AG08395 (cell line): ENCODE measurements around the gene ITIH5.
"Not testable (repeated sequence)": the region's sequence is repeated elsewhere in the genome, so short reads cannot be mapped to it uniquely, and the experiment has no call there.

Experiments used
- DNase-seq: peaks from one replicate; pipeline ENCODE4 v3.0.0; 2012; ENCODE audit warnings: mixed read lengths, low spot score

ITIH5 gene

DNA sequence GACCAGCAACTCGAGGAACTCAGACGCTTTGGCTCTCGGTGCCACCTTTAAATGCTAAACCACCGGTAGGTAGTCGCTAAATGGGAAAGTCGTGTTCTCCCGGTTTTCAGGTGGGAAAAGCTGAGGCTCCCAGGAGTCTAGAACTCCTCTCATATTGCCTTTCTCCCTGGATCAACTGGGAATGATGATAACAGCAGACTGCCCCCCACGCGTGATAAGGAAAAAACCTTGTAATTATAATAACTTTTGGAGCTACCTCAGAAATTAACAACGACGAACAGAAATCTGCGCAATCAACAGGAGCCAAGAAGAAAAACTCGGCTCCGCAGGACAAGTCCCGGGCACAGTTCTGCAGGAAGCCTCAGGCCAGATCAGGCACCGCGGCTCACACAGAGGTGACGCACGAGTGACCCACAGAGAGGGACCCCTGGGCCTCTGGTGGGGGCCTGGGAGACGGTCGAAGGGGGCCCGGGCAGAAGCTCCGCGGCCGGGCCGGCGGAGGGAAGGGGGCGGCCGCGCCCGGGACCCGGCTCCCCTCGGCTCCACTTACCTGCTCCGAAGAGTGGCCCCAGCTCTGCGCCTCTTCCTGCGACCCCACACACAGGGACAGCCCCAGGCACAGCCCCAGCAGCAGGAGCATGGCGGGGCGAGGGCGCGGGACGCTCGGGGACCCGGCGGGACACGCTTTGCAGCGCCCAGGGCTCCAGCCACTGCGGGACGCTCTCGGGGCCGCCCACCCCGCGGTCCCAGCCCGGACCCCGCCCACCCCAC is at the start of gene ITIH5:
Gene ITIH5 (minus strand): TSS at position 714 of the 771 bp plus-strand sequence. CDS start 74 bp downstream, at position 640.
- no peak for DNase-seq

DNA sequence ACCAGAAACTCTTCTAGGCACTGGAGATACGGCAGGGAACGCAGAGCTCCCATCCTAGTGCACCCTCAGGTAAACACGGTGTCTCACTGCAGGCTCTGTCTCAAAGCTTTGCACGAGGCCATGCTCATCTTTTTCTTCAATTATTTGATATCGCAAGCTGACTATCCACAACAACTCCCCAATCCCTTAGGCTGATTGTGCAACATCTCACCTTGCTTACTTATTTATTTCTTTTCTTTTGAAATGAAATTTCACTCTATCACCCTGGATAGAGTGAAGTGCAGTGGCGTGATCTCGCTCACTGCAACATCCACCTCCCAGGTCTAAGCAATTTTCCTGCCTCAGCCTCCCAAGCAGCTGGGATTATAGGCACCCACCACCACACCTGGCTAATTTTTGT is 48.7 kb upstream of the ITIH5 start:
- no peak for DNase-seq

DNA sequence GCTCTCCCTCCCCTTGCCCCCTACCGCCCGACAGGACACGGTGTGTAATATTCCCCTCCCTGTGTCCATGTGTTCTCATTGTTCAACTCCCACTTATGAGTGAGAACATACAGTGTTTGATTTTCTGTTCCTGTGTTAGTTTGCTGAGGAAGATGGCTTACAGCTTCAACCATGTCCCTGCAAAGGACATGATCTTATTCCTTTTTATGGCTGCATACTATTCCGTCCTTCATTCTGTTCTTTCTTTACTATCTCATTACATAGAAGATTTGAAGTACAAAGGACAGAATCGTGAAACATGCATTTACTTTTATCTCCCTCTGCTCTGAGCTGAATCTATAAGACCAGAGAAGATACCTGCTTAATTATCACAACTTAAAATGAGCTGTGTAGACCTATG is 44.3 kb upstream of the ITIH5 start:
- not testable (repeated sequence) for DNase-seq

DNA sequence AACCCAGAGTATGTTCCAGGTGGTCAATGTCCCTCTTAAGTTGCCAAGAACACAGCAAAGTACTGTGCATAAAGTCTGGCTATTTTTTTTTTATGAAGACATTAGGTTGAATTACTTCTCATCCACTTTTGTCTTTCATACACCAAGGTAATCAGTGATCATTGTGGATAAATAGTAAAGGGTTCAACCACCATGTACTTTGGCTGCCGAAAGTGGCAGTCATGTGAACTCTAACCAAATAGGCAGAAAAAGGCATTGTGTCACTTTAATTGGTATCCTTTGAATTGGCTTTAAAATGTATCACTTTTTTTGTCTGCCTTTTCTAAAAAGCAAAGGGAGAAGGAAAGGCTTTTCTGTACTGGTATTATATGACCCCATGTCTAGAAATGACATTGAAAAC is 43.7 kb upstream of the ITIH5 start:
- DNase-seq: no peak

DNA sequence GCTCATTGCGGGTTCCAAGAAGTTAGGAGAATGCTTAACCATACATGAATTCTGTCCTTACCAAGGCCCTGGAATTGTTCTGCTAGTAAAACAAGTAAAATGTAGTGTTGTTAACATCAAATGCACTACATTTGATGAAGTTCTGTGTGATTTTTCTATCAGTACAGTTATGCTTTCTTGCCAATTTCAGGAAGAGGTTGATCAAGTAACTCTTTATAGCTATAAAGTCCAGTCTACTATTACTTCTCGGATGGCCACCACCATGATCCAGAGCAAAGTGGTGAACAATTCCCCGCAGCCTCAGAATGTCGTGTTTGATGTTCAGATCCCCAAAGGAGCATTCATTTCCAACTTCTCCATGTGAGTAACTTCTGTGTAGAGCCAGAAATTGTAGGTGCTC is 42.1 kb upstream of the ITIH5 start:
- DNase-seq: no peak

DNA sequence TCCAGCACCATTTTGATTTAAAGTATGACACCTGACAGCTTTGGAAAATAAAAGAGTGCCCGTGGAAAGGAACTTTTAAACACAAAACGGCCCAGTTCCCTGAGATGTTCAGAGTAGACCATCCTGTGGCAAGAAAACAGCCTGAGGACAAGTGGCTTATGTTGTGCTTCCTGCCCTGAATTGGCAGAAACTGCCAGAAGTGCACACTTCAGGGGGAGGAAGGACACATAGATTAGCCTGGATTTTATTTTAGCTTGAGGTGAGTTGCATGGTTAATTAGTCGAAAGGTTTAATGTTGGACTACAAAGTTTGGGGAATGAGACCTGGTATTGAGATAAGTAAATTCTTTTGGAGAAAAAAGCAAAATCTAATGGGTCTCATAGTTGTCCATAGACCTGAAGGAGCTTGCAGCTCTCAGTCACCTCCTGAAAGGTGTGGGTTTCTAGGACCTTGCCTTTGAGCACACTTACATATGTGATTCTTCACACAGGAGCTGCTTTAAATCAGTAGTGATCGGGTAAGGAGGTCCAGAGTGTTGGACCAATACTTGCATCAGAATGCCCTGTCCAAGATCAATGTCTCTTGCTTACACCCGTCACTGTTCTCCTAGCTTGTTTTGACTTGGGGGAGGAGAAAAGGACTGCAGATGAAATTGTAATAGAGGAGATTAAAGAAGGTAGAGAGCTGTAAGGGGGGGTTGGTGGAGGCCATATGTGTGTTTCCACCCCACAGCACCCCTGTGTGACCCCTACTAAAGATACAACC is 41.3 kb upstream of the ITIH5 start:
- no peak for DNase-seq

DNA sequence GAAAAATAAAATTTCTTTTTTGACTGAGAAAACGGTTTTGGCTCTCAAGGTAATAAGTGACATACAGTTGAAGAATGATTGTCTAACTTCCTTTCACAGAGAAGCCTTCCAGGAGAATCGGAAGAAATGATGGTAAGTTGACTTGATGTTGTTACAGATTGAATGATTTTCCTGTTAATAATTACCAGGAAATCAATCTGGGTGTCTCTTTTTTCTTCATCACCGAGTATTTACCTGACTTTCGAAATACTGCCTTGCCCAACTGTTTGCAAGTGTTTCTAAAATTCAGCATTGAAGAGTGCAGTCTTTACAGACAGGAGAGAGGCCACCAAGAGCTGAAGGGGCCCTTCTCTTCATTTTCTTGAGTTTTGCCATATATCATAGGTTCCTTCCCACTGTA is 40.3 kb upstream of the ITIH5 start:
- no peak for DNase-seq

DNA sequence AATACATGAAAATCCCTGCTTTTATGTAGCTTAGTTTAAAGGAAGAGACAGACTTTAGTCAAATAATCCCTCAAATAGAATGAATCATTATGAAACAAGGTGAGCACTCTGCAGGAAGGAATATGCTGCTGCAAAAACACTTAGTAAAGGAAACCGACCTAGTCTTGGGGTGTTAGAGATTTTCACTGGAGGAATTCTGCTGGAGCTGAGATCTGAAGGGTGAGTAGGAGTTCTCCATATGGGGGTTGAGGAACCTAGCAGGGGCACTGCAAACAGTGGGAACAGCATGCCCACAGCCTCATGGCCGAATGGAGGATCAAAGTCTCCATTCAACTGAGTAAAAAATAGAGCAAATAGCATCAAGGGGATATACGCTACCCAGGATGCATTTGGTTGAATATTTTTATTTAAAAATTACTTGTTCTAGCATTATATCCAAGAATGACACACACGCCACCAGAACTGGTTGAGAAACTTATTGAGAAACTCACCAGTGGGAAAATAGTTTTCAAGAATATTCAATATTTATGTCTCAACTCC is 39.8 kb upstream of the ITIH5 start:
- no peak for DNase-seq

DNA sequence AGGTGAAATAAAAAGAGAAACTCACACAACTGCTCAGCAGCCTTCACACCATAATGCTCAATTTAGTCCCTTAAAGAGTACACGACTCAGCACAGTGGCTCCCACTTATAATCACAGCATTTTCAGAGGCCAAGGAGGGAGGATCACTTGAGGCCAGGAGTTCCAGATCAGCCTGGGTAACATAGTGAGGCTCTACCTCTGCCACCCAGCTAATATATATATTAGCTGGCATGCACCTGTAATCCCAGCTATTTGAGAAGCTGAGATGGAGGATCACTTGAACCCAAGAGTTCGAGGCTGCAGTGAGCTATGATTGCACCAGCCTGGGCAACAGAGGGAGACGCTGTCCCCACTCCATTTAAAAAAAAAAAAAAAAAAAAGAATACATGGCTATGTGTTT is 38.6 kb upstream of the ITIH5 start:
- no peak for DNase-seq

DNA sequence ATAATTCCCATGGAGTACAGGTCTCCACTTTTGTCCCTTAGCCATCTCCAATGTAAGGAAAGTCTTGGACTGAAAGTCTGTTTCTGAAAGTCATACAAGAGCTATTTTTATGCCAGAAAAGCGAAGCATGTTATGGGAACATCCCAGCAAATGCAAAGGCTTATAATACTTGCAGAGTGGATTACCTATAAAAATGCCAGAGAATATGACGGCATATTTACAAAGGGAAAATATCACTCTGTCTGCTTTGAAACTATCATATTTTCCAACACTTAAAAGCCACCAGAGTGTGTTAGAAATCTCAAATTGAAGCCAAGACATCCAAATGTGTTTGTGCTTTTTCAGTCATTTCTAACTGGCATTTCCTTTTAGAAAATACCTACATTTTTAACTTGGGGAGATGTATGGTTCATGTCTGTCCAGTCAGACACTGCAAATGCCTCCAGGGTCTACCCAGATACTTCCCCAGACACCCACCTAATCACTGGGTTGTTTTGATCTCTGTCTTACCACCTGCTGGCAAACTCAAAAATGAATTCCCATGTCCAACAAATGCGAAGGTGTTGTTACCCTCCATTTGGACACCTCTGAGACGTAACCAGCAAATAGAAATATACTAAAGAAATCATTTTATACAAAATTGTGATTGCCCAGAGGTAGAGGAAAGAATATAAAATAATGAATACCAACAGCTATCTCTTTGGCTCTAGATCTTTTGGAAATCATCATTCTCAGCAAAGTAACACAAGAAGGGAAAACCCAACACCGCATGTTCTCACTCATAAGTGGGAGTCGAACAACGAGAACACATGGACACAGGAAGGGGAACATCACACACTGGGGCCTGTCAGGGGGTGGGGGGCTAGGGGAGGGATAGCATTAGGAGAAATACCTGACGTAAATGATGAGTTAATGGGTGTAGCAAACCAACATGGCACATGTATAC is 37.6 kb upstream of the ITIH5 start:
- no peak for DNase-seq

DNA sequence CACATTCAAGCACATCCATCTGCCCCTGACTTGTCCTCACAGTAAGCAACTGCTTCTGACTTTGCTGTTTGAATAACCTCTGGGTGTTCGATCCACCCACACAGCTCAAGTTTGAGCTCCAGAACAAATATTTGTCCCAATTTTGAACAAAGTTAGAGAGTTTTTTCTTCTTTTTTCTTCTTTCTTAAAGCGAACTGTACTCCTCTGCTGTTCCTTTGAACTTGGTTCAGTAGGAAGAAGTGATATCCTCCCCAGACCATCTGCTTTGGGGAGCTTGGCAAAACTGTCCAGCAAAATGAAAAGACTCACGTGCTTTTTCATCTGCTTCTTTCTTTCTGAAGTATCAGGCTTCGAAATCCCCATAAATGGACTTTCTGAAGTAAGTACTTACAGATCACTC is 36.4 kb upstream of the ITIH5 start, which contains the start of gene ITIH2:
Gene ITIH2 (plus strand): TSS at position 177 of the 400 bp plus-strand sequence. CDS start 119 bp downstream, at position 296.
- no peak for DNase-seq

DNA sequence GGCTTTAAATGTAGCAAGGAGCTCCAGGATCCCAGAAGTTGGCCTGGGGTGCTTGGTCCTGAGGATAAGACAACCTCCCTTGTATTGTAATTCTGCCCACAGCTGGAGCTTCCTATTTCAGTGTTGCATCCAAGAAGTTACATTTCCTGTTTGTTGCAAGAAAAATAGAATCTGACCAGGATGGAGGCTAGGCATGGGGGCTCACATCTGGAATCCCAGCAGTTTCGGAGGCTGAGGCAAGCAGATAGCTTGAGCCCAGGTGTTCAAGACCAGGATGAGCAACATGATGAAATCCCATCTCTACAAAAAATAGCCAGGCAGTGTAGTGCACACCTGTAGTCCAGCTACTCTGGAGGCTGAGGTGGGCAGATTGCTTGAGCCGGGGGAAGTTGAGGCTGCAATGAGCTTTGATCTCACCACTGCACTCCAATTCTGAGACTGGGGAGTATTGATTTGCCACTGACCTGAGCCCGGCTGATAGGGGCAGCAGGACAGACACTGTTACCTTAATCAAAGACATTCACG is 35.6 kb upstream of the ITIH5 start:
- DNase-seq: no peak

DNA sequence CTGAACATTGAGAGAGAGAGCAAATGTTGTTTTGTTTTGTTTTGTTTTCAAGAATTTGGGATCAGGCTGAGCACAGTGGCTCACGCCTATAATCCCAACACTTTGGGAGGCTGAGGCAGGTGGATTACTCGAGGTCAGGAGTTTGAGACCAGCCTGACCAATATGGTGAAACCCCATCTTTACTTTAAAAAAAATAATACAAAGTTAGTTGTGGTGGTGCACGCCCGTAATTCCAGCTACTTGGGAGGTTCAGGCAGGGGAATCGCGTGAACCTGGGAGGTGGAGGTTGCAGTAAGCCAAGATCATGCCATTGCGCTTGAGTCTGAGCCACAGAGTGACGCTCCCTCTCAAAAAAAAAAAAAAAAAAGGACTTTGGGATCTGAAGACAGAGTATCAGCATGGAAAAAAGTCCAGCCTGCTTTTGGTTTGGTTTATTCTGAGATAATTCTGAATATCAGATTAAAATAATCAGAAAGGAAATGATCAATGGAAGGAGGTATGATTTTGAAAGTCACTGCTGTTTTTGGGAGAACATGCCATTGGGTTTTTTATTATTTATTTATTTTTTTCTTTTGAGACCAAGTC is 34.5 kb upstream of the ITIH5 start:
- DNase-seq: no peak

DNA sequence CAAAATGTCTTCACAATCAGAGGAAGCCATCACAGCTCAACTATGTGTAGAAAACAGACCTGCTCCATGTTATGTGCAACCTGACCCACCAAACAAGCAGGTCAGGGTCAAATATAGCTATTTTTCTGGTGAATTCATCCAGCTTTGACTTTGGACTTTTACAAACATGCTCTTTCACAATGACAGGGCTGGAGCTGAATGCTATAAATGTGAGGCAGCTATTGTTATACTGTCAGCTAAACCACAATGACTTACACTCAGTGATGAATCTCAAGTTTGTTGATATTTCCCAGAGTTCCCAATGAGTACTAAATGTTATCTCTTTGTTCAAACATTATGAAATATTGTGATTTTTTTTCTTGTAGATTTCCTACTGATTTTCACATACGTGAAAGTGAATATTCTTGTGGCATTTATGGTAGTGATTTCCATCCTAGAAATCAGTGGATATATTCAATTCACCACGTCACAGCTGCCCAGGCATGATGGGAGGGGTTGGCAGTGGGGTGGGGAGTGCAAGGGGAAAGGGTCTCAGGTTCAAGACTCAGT is 33.9 kb upstream of the ITIH5 start:
- no peak for DNase-seq

DNA sequence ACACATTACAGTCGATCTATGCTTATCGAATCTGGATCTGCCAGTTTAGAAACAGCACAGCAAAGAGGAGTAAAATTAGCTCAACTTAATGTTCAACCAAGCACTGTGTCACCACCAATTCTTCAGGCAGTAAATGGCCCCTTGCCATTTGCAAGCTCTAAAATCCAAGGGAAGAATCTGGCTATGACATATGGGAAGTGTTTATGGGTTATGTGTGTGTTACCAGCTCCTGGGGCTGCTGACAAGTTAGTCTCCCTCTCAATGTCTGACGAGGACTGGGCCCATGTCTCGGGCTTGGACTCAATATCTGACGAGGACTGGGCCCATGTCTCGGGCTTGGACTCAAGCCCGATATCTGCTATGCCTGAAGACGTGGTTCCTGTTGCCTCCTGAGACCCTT is 30.7 kb upstream of the ITIH5 start:
- no peak for DNase-seq

DNA sequence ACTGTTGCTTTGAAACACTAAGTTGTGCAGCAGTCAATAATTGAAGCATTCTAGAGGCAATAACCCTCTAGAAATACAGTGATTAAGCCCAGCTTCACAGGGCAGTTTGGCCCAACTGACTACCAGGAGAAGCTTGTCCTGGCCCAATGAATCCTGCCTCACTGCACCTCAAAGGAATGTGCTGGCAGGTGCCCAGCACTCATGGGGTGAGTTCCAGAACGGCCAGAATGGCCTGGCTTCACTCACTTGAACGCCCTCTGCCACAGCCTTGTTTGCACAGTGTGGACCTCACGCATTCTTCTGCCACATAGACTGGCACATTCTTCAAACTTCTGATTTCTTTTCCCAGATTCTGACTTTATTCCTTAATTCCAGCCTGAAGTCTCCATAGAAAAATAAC is 29.8 kb upstream of the ITIH5 start:
- no peak for DNase-seq

DNA sequence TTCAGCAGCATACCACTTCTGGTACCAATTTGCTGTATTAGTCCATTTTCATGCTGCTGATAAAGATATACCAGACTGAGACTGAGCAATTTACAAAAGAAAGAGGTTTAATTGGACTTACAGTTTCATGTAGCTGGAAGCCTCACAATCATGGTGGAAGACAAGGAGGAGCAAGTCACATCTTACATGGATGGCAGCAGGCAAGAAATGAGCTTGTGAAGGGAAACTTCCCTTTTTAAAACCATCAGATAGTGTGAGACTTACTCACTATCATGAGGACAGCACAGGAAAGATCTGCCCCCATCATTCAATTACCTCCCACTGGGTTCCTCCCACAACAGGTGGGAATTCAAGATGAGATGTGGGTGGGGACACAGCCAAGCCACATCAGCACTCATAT is 26.4 kb upstream of the ITIH5 start:
- DNase-seq: not testable (repeated sequence)

DNA sequence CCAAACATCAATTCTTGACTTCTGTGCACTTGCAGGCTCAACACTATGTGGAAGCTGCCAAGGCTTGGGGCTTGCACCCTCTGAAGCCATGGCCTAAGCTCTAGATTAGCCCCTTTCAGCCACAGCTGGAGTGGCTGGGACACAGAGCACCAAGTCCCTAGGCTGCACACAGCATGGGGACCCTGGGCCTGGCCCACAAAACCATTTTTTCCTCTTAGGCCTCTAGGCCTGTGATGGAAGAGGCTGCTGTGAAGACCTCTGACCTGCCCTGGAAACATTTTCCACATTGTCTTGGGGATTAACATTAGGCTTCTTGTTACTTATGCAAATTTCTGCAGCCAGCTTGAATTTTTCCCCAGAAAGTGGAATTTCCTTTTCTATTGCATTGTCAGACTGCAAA is 25.6 kb upstream of the ITIH5 start:
- DNase-seq: not testable (repeated sequence)

DNA sequence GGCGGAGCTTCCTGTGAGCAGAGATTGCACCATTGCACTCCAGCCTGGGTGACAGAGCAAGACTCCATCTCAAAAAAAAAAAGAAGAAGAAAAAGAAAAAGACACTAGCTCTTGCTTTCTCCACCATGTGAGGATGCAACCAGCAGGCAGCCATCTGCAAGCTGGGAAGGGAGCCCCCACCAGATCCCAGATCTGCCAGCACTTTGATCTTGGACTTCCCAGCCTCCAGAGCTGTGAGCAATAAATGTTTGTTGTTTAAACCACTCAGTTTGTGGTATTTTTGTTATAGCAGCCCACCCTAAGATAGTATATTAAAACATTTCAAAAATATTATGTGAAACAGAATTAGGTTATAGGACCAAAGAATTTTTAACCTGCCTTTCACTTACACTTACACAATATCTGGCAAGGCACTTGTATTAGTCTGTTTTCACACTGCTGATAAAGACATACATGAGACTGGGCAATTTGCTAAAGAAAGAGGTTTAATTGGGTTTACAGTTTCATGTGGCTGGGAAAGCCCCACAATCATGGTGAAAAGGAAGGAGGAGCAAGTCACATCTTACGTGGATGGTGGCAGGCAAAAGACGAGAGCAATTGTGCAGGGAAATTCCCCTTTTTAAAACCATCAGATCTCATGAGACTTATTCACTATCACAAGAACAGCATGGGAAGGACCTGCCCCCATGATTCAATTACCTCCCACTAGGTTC is 24.3 kb upstream of the ITIH5 start:
- not testable (repeated sequence) for DNase-seq

DNA sequence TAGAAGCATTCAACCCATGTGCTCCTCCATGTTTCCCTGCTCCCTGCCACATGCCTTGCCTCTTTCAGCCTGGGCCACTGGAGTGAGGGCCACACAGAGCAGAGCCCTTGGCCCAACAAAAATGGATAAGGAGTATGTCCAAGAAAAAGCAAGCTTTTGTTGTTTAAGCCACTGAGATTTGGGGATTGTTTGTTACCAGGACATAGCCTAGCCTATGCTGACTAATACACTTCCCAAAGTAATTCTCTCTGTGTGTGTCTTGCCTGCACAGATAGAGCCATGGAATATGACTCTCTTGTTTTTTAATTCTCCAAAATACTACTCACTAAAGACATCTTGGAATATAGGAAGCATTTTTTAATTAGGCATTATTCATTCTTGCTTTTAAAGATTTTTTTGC is 22.8 kb upstream of the ITIH5 start:
- DNase-seq: no peak
